ENCODE data around the gene SPTB.

Gene SPTB

DNA sequence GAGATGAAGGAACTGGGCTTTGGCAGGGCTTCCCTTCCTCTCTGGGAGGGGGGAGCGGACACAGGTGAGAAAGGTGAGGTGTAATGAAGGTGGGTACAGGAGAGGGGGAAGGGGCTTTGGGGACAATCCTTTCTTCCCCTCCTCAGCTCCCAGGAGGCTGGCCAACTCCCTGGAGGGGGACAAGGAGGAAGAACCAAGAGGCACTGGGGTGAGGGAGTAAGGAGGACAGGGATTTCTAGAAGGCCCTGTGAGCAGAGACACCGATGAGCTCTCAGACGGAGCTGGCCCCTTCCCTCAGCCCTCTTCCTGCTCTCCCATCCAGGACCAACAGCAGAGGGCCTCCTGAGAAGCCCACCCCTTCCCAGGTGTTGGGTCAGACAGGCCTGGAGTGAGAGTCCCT, 122.1 kb downstream of the SPTB start:
- Histone ChIP-seq H3K4me3 (ENCODE audit: low read length) (no peak overlapping the region), H3K27me3 (ENCODE audit: control insufficient read depth, insufficient read depth, low read length) (no peaks in the 10 kb centered on the region), H3K9ac (ENCODE audit: low read length) (peak overlapping the region; percentile 42), H3K36me3 (ENCODE audit: control insufficient read depth, insufficient read depth, low read length) (no peaks in the 10 kb centered on the region), H3K4me1 (ENCODE audit: control insufficient read depth, insufficient read depth, low read length) (peaks cover 59% of the 10 kb centered on the region), H3K9me3 (ENCODE audit: control insufficient read depth, low read length) (no peaks in the 10 kb centered on the region)

DNA sequence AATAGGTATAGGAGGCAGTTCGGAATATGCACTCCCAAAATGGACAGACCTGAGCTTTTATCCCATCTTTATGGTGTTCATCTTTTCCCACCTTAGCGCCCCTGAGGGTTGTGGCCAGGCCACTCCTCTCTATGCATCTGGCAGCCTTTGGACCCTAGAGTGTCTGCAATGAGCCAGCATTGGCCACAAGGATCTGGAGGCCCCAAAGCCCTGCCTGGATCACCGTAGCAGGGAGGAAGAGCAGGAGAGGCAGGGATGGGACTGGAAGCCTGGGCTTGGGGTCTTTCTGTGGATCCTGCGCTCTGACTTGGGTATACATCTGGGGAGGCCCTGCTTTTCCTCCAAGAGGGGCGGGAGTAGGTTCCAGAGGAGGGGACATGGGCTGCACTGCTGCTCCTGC, 123.0 kb downstream of the SPTB start:
- Histone ChIP-seq H3K4me1 (ENCODE audit: control insufficient read depth, insufficient read depth, low read length) (peaks cover 50% of the 10 kb centered on the region), H3K4me3 (ENCODE audit: low read length) (no peak overlapping the region), H3K36me3 (ENCODE audit: control insufficient read depth, insufficient read depth, low read length) (no peaks in the 10 kb centered on the region), H3K9ac (ENCODE audit: low read length) (no peak overlapping the region), H3K27me3 (ENCODE audit: control insufficient read depth, insufficient read depth, low read length) (no peaks in the 10 kb centered on the region), H3K9me3 (ENCODE audit: control insufficient read depth, low read length) (no peaks in the 10 kb centered on the region)

- Histone ChIP-seq H3K4me3 (ENCODE audit: low read length) (no peak overlapping the region), H3K9me3 (ENCODE audit: control insufficient read depth, low read length) (no peaks in the 10 kb centered on the region), H3K4me1 (ENCODE audit: control insufficient read depth, insufficient read depth, low read length) (peaks cover 41% of the 10 kb centered on the region), H3K9ac (ENCODE audit: low read length) (no peak overlapping the region), H3K36me3 (ENCODE audit: control insufficient read depth, insufficient read depth, low read length) (no peaks in the 10 kb centered on the region), H3K27me3 (ENCODE audit: control insufficient read depth, insufficient read depth, low read length) (no peaks in the 10 kb centered on the region)
These were observed 123.9 kb downstream of the SPTB start for GRCh38 chr14:64755781-64756221.

DNA sequence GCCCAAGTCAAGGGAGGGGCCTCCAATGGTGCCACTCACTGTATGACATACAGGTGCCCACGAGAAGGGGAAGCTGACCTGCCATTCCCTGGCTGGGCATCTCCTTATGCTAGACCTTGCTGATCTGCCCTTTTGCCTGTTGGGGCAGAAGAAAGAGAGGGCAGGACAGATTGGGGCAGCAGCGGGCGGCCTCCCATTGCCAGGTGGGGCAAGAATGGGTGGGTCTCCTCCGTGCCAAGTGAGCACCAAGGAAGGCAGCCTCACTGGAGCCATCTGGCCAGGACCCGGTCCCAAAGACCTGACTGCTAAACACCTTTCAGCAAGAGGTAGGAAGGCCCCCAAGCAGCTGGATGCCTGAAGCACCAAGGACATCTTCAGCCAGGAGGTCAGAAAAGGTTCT, 125.0 kb downstream of the SPTB start:
- Histone ChIP-seq H3K27me3 (ENCODE audit: control insufficient read depth, insufficient read depth, low read length) (no peaks in the 10 kb centered on the region), H3K4me1 (ENCODE audit: control insufficient read depth, insufficient read depth, low read length) (peaks cover 33% of the 10 kb centered on the region), H3K36me3 (ENCODE audit: control insufficient read depth, insufficient read depth, low read length) (no peaks in the 10 kb centered on the region), H3K9me3 (ENCODE audit: control insufficient read depth, low read length) (no peaks in the 10 kb centered on the region), H3K9ac (ENCODE audit: low read length) (no peak overlapping the region), H3K4me3 (ENCODE audit: low read length) (no peak overlapping the region)

DNA sequence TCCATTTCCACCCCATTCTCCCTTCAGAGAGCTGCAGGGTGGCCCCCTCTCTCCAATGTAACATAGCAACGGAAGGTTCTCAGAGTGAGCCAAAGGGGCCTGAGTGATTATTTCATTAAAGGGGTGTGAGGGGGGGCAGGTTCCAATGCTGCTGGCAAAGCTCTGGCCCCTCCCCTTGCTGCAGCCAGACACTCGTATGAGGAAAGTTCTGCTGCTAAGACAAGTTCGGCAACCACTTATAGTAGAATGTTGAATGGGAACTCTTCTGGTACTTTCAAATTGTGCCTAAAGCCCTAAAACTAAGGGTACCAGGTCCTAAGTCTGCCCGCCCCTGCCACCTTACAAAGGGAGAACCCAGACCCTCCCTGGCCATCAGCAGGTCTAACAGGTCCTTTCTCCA, 125.7 kb downstream of the SPTB start:
- Histone ChIP-seq H3K4me3 (ENCODE audit: low read length) (no peak overlapping the region), H3K27me3 (ENCODE audit: control insufficient read depth, insufficient read depth, low read length) (no peaks in the 10 kb centered on the region), H3K9ac (ENCODE audit: low read length) (no peak overlapping the region), H3K4me1 (ENCODE audit: control insufficient read depth, insufficient read depth, low read length) (peaks cover 26% of the 10 kb centered on the region), H3K36me3 (ENCODE audit: control insufficient read depth, insufficient read depth, low read length) (no peaks in the 10 kb centered on the region), H3K9me3 (ENCODE audit: control insufficient read depth, low read length) (no peaks in the 10 kb centered on the region)

DNA sequence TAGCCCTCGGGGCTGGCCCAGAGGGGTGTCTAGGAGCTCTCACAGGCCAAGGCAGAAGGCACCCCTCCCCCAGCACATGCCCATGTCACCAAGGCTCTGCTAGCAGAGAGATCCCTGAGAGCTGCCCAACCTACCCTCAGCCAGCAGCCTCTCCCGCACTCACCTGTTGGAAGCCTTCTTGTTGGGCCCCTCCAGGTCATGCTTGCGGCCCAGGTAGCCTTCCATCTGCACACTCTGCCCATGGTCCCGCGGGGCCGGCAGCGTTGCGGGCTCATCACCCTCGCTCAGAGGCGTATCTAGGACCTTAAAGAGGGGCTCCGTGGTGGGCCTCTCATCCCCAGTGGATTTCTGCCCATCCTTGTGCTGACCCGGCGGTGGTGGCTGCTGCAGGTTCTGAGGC, 126.3 kb downstream of the SPTB start:
- H3K9me3 ChIP-seq (ENCODE audit: control insufficient read depth, low read length): no peaks in the 10 kb centered on the region

GRCh38 chr14:64752909-64753308, 126.8 kb downstream of the SPTB start:
- Histone ChIP-seq H3K4me1 (ENCODE audit: control insufficient read depth, insufficient read depth, low read length) (peaks cover 15% of the 10 kb centered on the region), H3K27me3 (ENCODE audit: control insufficient read depth, insufficient read depth, low read length) (no peaks in the 10 kb centered on the region), H3K36me3 (ENCODE audit: control insufficient read depth, insufficient read depth, low read length) (no peaks in the 10 kb centered on the region), H3K4me3 (ENCODE audit: low read length) (no peak overlapping the region), H3K9me3 (ENCODE audit: control insufficient read depth, low read length) (no peaks in the 10 kb centered on the region), H3K9ac (ENCODE audit: low read length) (no peak overlapping the region)

More for the DNA sequence above, 126.3 kb downstream of the SPTB start:
- peaks cover 20% of the 10 kb centered on the region for H3K4me1 ChIP-seq (ENCODE audit: control insufficient read depth, insufficient read depth, low read length)
- no peaks in the 10 kb centered on the region for H3K27me3 ChIP-seq (ENCODE audit: control insufficient read depth, insufficient read depth, low read length)
- H3K4me3 ChIP-seq (ENCODE audit: low read length): no peak overlapping the region
- H3K36me3 ChIP-seq (ENCODE audit: control insufficient read depth, insufficient read depth, low read length): no peaks in the 10 kb centered on the region
- no peak overlapping the region for H3K9ac ChIP-seq (ENCODE audit: low read length)

DNA sequence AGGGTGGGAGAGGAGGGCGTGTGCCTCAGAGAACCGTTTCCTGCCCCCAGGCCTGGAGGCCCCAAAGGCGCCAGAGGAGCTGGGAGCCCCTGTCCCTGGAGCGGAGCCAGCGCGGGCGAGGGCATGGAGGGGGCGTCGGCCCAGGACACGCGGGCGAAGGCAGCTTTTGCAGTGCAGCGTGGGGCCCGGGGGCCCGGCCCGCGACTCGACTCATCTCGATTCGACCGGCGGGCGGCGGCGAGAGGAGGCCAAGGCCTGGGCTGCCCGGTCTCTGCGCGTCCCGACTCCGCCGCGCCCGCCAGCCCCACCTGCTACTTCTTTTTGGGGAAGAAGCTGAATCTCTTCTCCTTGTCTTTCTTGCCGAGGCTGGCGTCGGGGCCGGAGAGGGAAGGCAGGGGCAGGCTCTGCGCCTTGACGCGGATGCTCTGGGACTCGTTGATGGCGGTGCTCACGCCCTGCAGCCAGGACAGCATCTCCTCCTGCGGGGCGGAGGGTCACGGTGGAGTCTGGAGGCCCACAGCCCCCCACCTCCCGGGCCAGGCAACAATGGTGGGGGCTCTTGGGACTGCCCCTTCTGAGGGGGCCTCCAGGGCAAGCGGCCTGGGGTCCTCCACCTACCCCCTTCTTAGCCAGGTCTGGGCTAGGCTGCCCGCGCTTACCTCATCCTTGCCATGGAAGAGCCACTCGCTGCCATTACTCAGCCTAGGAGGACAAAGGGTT, 130.6 kb downstream of the SPTB start:
- H3K9ac ChIP-seq (ENCODE audit: low read length): no peak overlapping the region
- H3K36me3 ChIP-seq (ENCODE audit: control insufficient read depth, insufficient read depth, low read length): peaks cover 5% of the 10 kb centered on the region
- no peaks in the 10 kb centered on the region for H3K27me3 ChIP-seq (ENCODE audit: control insufficient read depth, insufficient read depth, low read length)
- no peak overlapping the region for H3K4me3 ChIP-seq (ENCODE audit: low read length)
- H3K9me3 ChIP-seq (ENCODE audit: control insufficient read depth, low read length): no peaks in the 10 kb centered on the region
- H3K4me1 ChIP-seq (ENCODE audit: control insufficient read depth, insufficient read depth, low read length): no peaks in the 10 kb centered on the region

DNA sequence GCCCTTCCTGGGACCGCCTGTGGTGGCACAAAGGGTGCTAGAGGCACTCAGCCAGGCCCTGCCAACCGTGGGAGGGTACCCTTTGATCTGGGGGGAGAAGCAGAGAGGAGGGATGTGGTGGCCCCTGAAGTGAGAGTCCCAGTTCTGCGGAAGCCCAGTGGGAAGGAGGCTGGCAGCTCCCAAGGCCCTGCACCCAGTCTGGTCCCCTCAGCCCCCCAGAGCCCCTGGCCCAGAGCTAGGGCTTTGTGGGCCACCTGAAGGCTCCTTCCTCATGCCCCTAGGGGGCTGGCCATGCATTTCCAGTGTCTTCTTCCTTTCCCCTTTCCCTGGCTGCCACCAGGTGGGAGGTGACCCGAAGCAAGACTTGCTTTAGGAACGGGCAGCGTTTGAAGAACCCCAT, 131.2 kb downstream of the SPTB start:
- Histone ChIP-seq H3K9ac (ENCODE audit: low read length) (no peak overlapping the region), H3K27me3 (ENCODE audit: control insufficient read depth, insufficient read depth, low read length) (no peaks in the 10 kb centered on the region), H3K9me3 (ENCODE audit: control insufficient read depth, low read length) (no peaks in the 10 kb centered on the region), H3K4me3 (ENCODE audit: low read length) (no peak overlapping the region), H3K4me1 (ENCODE audit: control insufficient read depth, insufficient read depth, low read length) (no peaks in the 10 kb centered on the region), H3K36me3 (ENCODE audit: control insufficient read depth, insufficient read depth, low read length) (peaks cover 5% of the 10 kb centered on the region)

- Histone ChIP-seq H3K9ac (ENCODE audit: low read length) (no peak overlapping the region), H3K27me3 (ENCODE audit: control insufficient read depth, insufficient read depth, low read length) (no peaks in the 10 kb centered on the region), H3K36me3 (ENCODE audit: control insufficient read depth, insufficient read depth, low read length) (peaks cover 5% of the 10 kb centered on the region), H3K9me3 (ENCODE audit: control insufficient read depth, low read length) (no peaks in the 10 kb centered on the region), H3K4me1 (ENCODE audit: control insufficient read depth, insufficient read depth, low read length) (no peaks in the 10 kb centered on the region), H3K4me3 (ENCODE audit: low read length) (no peak overlapping the region)
These were observed 132.4 kb downstream of the SPTB start for GRCh38 chr14:64747327-64747726.

DNA sequence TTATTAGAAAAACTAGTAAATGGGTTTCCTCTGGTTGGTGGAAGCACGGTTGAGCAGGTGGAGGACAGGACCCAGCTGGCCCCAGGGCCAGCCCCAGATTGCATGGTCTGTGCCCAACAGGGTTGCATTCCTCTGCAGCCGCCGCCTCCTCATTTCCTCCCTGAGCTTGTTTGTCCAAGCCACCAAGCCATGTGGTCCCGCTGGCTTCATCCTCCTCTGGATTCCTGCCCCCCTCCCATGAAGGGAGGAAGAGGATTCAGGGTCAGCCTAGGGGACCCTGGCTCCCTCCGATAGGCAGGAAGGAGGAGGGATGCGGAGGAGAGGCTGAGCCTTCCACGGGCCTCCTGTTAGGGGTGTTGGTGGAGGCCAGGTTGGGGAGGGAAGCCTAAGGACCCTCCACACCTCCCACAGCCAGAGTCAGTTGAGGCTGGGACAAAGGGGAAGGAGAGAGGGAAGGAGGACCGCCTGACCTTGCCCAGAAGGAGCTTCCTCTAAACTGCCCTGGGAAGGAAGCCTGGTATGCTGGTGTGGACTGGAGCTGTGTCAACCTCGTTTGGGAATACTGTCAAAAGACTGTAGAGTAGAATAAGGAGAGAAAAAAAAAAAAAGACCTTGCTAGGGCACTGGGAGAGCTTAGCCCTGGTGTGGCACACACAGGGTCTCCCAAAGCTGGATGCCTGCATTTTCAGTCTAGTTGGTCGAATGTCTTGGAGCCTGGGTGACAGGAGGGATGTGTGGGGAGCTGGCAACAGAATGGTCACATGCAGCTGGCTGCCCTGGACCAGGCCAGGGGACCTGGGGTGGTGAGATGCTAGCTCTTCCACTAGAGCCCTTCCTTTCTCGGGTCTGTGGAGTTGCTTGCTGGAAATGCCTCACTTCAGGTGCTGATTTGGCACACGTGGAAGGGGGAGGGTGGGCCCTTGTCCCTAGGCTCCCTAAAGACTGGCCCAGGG, 133.1 kb downstream of the SPTB start:
- Histone ChIP-seq H3K4me3 (ENCODE audit: low read length) (no peak overlapping the region), H3K4me1 (ENCODE audit: control insufficient read depth, insufficient read depth, low read length) (no peaks in the 10 kb centered on the region), H3K9ac (ENCODE audit: low read length) (no peak overlapping the region), H3K9me3 (ENCODE audit: control insufficient read depth, low read length) (no peaks in the 10 kb centered on the region), H3K27me3 (ENCODE audit: control insufficient read depth, insufficient read depth, low read length) (no peaks in the 10 kb centered on the region), H3K36me3 (ENCODE audit: control insufficient read depth, insufficient read depth, low read length) (peaks cover 6% of the 10 kb centered on the region)

- Histone ChIP-seq H3K9me3 (ENCODE audit: control insufficient read depth, low read length) (no peaks in the 10 kb centered on the region), H3K4me1 (ENCODE audit: control insufficient read depth, insufficient read depth, low read length) (no peaks in the 10 kb centered on the region), H3K36me3 (ENCODE audit: control insufficient read depth, insufficient read depth, low read length) (peaks cover 16% of the 10 kb centered on the region), H3K27me3 (ENCODE audit: control insufficient read depth, insufficient read depth, low read length) (no peaks in the 10 kb centered on the region), H3K4me3 (ENCODE audit: low read length) (no peak overlapping the region), H3K9ac (ENCODE audit: low read length) (no peak overlapping the region)
These were observed 134.1 kb downstream of the SPTB start for GRCh38 chr14:64745511-64746091.
